Kidney (tissue), 14 donors: ENCODE measurements around the gene SLC39A10. TPM values are rescaled to one million over a fixed set of nuclear protein-coding genes. Genes with fewer than 3 reads are reported as not detected.

Experiments
- DNase-seq, 5 donors: peaks; one replicate each; pipeline ENCODE4 v3.0.0-alpha.2; 2013 to 2020
- FAIRE-seq: peaks from 2 replicates; lab custom pipeline; 2012; peaks lifted over from hg19 to GRCh38; lab: Jason Lieb, UNC
- H3K27ac ChIP-seq, 2 donors: one replicate each; pipeline ENCODE4 v1.7.0; 2013; ENCODE audit warnings: low read depth in 2 of 2, low read length in 2 of 2, inconsistent platforms in 1 of 2
- H3K27me3 ChIP-seq: one replicate; pipeline ENCODE4 v1.7.1; 2013; ENCODE audit warnings: low read length, inconsistent platforms; ENCODE audit not compliant: control insufficient read depth, insufficient read depth
- H3K36me3 ChIP-seq, 3 donors: one replicate each; pipeline versions ENCODE4 v1.7.0 to v1.7.1; 2013; ENCODE audit warnings: low read length in 3 of 3, control low read depth in 1 of 3, inconsistent platforms in 1 of 3; ENCODE audit not compliant: insufficient read depth in 3 of 3, control insufficient read depth in 2 of 3
- H3K4me1 ChIP-seq, 3 donors: one replicate each; pipeline versions ENCODE4 v1.7.0 to v1.7.1; 2013; ENCODE audit warnings: low read length in 3 of 3, inconsistent platforms in 1 of 3, low read depth in 1 of 3; ENCODE audit not compliant: control insufficient read depth in 2 of 3, insufficient read depth in 2 of 3
- H3K4me3 ChIP-seq, 3 donors: one replicate each; pipeline versions ENCODE4 v1.7.0 to v1.8.1; 2013; ENCODE audit warnings: low read length in 3 of 3, control low read depth in 1 of 3, inconsistent platforms in 1 of 3
- H3K9ac ChIP-seq, 3 donors: one replicate each; pipeline versions ENCODE4 v1.7.0 to v1.7.1; 2013; ENCODE audit warnings: low read length in 3 of 3, control low read depth in 1 of 3, inconsistent platforms in 1 of 3
- H3K9me3 ChIP-seq, 3 donors: one replicate each; pipeline versions ENCODE4 v1.7.0 to v1.7.1; 2013; ENCODE audit warnings: low read length in 3 of 3, control low read depth in 1 of 3, inconsistent platforms in 1 of 3; ENCODE audit not compliant: control insufficient read depth in 2 of 3, insufficient read depth in 1 of 3
- intact Hi-C: fragments of 100-400 bp; cut with DNase I; formaldehyde crosslinking; loops from one replicate; pipeline ENCODE4 v1.11.1; 2022
- polyA plus RNA-seq: library from polyadenylated mRNA; stranded (reverse); fragments of 350-450 nt; fragmentation: Illumina TruSeq; extraction: RNeasy Lipid Tissue Mini Kit (QIAGEN cat#74804); gene quantifications from one replicate; pipeline ENCODE4 v1.2.3, GENCODE V29; 2014; ENCODE audit warnings: low read depth, low replicate concordance; ENCODE audit not compliant: insufficient read depth
- total RNA-seq: library from RNA; stranded (reverse); fragmentation: NEBNext Ultra II Directional; extraction: Animal tissue kit (Norgen Biotek cat#: 25700); gene quantifications from one replicate; pipeline ENCODE4 v1.2.1, GENCODE V29; 2021
- TF ChIP-seq, protein P1 (sequence below): IDR thresholded peaks from 3 replicates; pipeline ENCODE4 v1.5.1; 2012; ENCODE audit warnings: mild to moderate bottlenecking, moderate library complexity, borderline replicate concordance; ENCODE audit not compliant: insufficient read depth; ENCODE audit errors: extremely low read depth
- donor health status: control.
- donor health status: control.
- donor health status: control.
- donor health status: control.
- donor health status: control.
- donor health status: DM: yes; HTN: yes; CAD: no.
- donor health status: Normal renal cell carcinoma (clear cell type).

The SLC39A10 gene
- total and polyA plus RNA-seq, 2 donors from 2014 or later = 5.4 to 36.7 TPM

DNA sequence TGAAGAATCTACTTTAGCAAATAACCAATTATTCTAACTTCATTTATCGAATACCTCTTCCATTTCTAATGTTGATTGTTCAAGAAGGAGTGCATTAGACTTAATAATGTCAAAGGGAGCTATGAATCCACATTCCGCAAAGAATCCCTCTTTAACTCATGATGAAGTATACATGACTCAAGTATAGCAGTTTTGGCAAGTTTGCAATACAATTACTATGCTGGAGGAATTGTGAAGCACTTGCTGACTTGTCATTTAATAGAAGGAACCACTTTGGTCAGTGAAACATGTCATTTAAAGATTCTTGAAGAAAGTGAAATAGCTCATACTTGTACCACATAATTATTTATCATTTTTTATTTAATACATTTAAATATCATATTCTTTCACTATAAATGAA is 125.1 kb downstream of the SLC39A10 start:
- no peak overlapping the region for H3K4me3 ChIP-seq
- H3K27me3 ChIP-seq = no peaks in the 10 kb centered on the region
- FAIRE-seq = no peak

More for the DNA sequence above, 125.1 kb downstream of the SLC39A10 start:
- H3K9ac ChIP-seq = no peak overlapping the region
- no peaks in the 10 kb centered on the region for H3K9me3 ChIP-seq
- no peak overlapping the region for H3K27ac ChIP-seq
- H3K4me1 ChIP-seq = no peaks in the 10 kb centered on the region
- intact Hi-C loops = no loop called here
- no peaks in the 10 kb centered on the region for H3K36me3 ChIP-seq
- DNase-seq = no peak
- TF ChIP-seq, protein P1, sequence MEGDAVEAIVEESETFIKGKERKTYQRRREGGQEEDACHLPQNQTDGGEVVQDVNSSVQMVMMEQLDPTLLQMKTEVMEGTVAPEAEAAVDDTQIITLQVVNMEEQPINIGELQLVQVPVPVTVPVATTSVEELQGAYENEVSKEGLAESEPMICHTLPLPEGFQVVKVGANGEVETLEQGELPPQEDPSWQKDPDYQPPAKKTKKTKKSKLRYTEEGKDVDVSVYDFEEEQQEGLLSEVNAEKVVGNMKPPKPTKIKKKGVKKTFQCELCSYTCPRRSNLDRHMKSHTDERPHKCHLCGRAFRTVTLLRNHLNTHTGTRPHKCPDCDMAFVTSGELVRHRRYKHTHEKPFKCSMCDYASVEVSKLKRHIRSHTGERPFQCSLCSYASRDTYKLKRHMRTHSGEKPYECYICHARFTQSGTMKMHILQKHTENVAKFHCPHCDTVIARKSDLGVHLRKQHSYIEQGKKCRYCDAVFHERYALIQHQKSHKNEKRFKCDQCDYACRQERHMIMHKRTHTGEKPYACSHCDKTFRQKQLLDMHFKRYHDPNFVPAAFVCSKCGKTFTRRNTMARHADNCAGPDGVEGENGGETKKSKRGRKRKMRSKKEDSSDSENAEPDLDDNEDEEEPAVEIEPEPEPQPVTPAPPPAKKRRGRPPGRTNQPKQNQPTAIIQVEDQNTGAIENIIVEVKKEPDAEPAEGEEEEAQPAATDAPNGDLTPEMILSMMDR = no peak
